Activated CD4-positive, alpha-beta T cell treated with anti-CD3 and anti-CD28 coated beads, Interleukin-2, amount 50 U/mL, for 1 hour (primary cell): ENCODE results near the gene TRAPPC2.

Experiments
- DNase-seq: peaks from one replicate; pipeline ENCODE4 v3.0.0-alpha.2; 2020

The TRAPPC2 gene

GRCh38 chrX:13664020-13664419 lies 70.4 kb downstream of the TRAPPC2 start:
- DNase-seq, result no peak

DNA sequence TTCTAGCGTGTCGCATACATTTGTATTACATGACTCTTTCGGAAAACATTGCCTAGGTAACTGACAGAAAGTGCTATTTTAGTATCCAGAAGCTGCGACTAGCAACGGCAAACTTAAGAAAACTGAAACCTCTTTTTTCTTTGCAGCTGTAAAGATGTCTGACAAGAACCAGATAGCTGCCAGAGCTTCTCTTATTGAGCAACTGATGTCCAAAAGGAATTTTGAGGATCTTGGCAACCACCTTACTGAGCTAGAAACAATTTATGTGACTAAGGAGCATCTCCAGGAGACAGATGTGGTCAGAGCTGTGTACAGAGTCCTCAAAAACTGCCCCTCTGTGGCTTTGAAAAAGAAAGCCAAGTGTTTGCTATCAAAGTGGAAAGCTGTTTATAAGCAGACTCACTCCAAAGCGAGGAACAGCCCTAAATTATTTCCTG lies 72.0 kb downstream of the TRAPPC2 start:
- DNase-seq, result no peak
